Prostate gland (tissue), 2 donors: ENCODE results near the gene HPF1.

Source experiments
- CTCF ChIP-seq, 4 experiments: fragments of 200-600 bp in 2 of 4; fragments of 450-650 bp in 2 of 4; sonication (generic) in 2 of 4; IDR thresholded peaks; 1 replicate in 3 of 4; 2 replicates in 1 of 4; pipeline ENCODE4 v1.5.1; 2016 to 2019; ENCODE audit warnings: antibody characterized with exemption in 4 of 4, mild to moderate bottlenecking in 2 of 4, moderate library complexity in 2 of 4
- POLR2A ChIP-seq: fragments of 450-650 bp; IDR thresholded peaks from one replicate; pipeline ENCODE4 v1.6.1; 2016; ENCODE audit warnings: antibody characterized with exemption, mild to moderate bottlenecking
- POLR2AphosphoS5 ChIP-seq: sonication (generic); formaldehyde crosslinking; IDR thresholded peaks from one replicate; pipeline ENCODE4 v1.6.1; 2017; ENCODE audit warnings: antibody characterized with exemption

- TF ChIP-seq CTCF (IDR thresholded peaks at IDR 0.05) (no peak), POLR2A (no peak), POLR2AphosphoS5 (no peak)
Measured at GRCh38 chr4:169689681-169690080, 68.1 kb downstream of the HPF1 start.
